Caco-2 (cell line): Measurements from ENCODE around the gene DEFB124. TPM values are rescaled to one million over a fixed set of nuclear protein-coding genes. Genes with fewer than 3 reads are reported as not detected.
"Not testable (repeated sequence)": the region's sequence is repeated elsewhere in the genome, so short reads cannot be mapped to it uniquely, and the experiment has no call there.

Source experiments
- BruUV-seq: library from RNA; stranded (reverse); fragments of 400-500 nt; replicated peaks from 2 replicates; lab custom pipeline; 2021; lab: Mats Ljungman, UMichigan
- CTCF ChIA-PET: fragments of 300-600 bp; sonication (Branson Sonifier 250); formaldehyde crosslinking; loops from one replicate; lab custom pipeline; 2022; ENCODE audit warnings: antibody characterized with exemption; lab: Charles Lee
- POLR2A ChIA-PET: fragments of 300-600 bp; sonication (Branson Sonifier 250); formaldehyde crosslinking; loops from one replicate; lab custom pipeline; 2022; ENCODE audit warnings: antibody characterized with exemption; lab: Charles Lee
- DNase-seq, 2 experiments: peaks; one replicate each; pipeline versions ENCODE4 v3.0.0 to v3.0.0-alpha.2; 2020 to 2022
- H3K27me3 ChIP-seq: replicated peaks from 2 replicates; pipeline ENCODE4 v1.6.0; 2011; ENCODE audit warnings: low read length; ENCODE audit not compliant: control insufficient read depth, insufficient read depth
- H3K36me3 ChIP-seq: 2 replicates; pipeline ENCODE4 v1.5.1; 2011; ENCODE audit warnings: low read length; ENCODE audit not compliant: control insufficient read depth, insufficient read depth
- H3K4me1 ChIP-seq: fragments of 250-450 bp; sonication (Bioruptor Pico); 2 replicates; pipeline ENCODE4 v1.5.1; 2020; ENCODE audit warnings: mild to moderate bottlenecking
- H3K4me3 ChIP-seq: 2 replicates; pipeline ENCODE4 v1.5.1; 2011; ENCODE audit warnings: low read depth, mild to moderate bottlenecking, control low read depth, low read length
- H3K9me3 ChIP-seq: fragments of 250-450 bp; sonication (Bioruptor Pico); 2 replicates; pipeline ENCODE4 v1.5.1; 2020; ENCODE audit warnings: mild to moderate bottlenecking, moderate library complexity
- H3K27ac Mint-ChIP-seq: one replicate; pipeline ENCODE4 v1.8.0; 2022; ENCODE audit warnings: mixed read lengths; ENCODE audit not compliant: unreplicated experiment
- H3K27me3 Mint-ChIP-seq: one replicate; pipeline ENCODE4 v1.8.0; 2022; ENCODE audit warnings: mixed read lengths; ENCODE audit not compliant: insufficient read depth, unreplicated experiment
- H3K36me3 Mint-ChIP-seq: one replicate; pipeline ENCODE4 v1.8.0; 2022; ENCODE audit warnings: mild to moderate bottlenecking, mixed read lengths; ENCODE audit not compliant: insufficient read depth, unreplicated experiment
- H3K4me1 Mint-ChIP-seq: one replicate; pipeline ENCODE4 v1.8.0; 2022; ENCODE audit warnings: low read depth, mixed read lengths; ENCODE audit not compliant: unreplicated experiment
- H3K4me3 Mint-ChIP-seq: one replicate; pipeline ENCODE4 v1.8.0; 2022; ENCODE audit warnings: mild to moderate bottlenecking, moderate library complexity, mixed read lengths; ENCODE audit not compliant: unreplicated experiment
- H3K9me3 Mint-ChIP-seq: one replicate; pipeline ENCODE4 v1.8.0; 2022; ENCODE audit warnings: mixed read lengths; ENCODE audit not compliant: unreplicated experiment
- CTCF ChIP-seq, 2 experiments: fragments of 200-600 bp in 1 of 2; IDR thresholded peaks; 1 replicate in 1 of 2; 2 replicates in 1 of 2; pipeline versions ENCODE4 v1.5.1 to v1.8.0; 2011 to 2022; ENCODE audit warnings: antibody characterized with exemption in 1 of 2, control low read depth in 1 of 2, inconsistent platforms in 1 of 2, low read depth in 1 of 2, low read length in 1 of 2, mild to moderate bottlenecking in 1 of 2, moderate library complexity in 1 of 2; ENCODE audit not compliant: insufficient read depth in 1 of 2, severe bottlenecking in 1 of 2, unreplicated experiment in 1 of 2
- intact Hi-C: fragments of 100-400 bp; cut with micrococcal nuclease; formaldehyde crosslinking; loops from one replicate; pipeline ENCODE4 v1.10.0; 2022; ENCODE audit not compliant: unreplicated experiment
- total RNA-seq: library from RNA; stranded (reverse); gene quantifications from 2 replicates; pipeline ENCODE4 v1.2.3, GENCODE V29; 2022

DEFB124 gene
- total RNA-seq, 1 experiment from 2014 or later = not detected

- BruUV-seq = no TSS peak
- intact Hi-C loops = no loop called here
- Mint-ChIP-seq H3K9me3 (peaks cover 11% of the 10 kb centered on the region), H3K27ac (no peak overlapping the region), H3K27me3 (peaks cover 6% of the 10 kb centered on the region), H3K4me1 (no peaks in the 10 kb centered on the region), H3K36me3 (no peaks in the 10 kb centered on the region), H3K4me3 (no peak overlapping the region)
- CTCF ChIA-PET = interaction anchor here (1.1 kb wide), 1 partner anchor 57 kb away, joined by 3 read pairs; no protein-coding TSS in a partner anchor
- no peak overlapping the region for H3K4me3 ChIP-seq
- no peaks in the 10 kb centered on the region; the same call in 1 of the 2 replicates for H3K27me3 ChIP-seq
- DNase-seq = no peak
- peaks cover 6% of the 10 kb centered on the region; the same call in 1 of the 2 replicates for H3K4me1 ChIP-seq
- H3K9me3 ChIP-seq = peaks cover 7% of the 10 kb centered on the region; the same call in 1 of the 2 replicates
- no peaks in the 10 kb centered on the region for H3K36me3 ChIP-seq
- no peak for TF ChIP-seq CTCF (IDR thresholded peaks at IDR 0.05; ENCODE audit: insufficient read depth in 1 of 2, low read depth in 1 of 2, low read length in 1 of 2, severe bottlenecking in 1 of 2, unreplicated experiment in 1 of 2)
- POLR2A ChIA-PET = no interaction called here
Observed at GRCh38 chr20:31446084-31446819, 28.7 kb downstream of the DEFB124 start.

- CTCF ChIA-PET = interaction anchor here (0.5 to 2.3 kb wide), 4 partner anchors 27 to 1758 kb away, joined by 3 to 9 read pairs (median 4); no protein-coding TSS in a partner anchor
- POLR2A ChIA-PET = no interaction called here
- Histone ChIP-seq H3K27me3 (no peaks in the 10 kb centered on the region; the same call in 1 of the 2 replicates), H3K4me1 (no peaks in the 10 kb centered on the region), H3K9me3 (peaks cover 3% of the 10 kb centered on the region; the same call in 1 of the 2 replicates), H3K4me3 (no peak within 1 kb of the TSS), H3K36me3 (no peaks in the 10 kb centered on the region)
- H3K27me3 Mint-ChIP-seq = peaks cover 13% of the 10 kb centered on the region
- no peaks in the 10 kb centered on the region for H3K36me3 Mint-ChIP-seq
- no peak for DNase-seq
- no peaks in the 10 kb centered on the region for H3K4me1 Mint-ChIP-seq
- intact Hi-C loops = no loop called here
- BruUV-seq = no TSS peak
- TF ChIP-seq CTCF (IDR thresholded peaks at IDR 0.05; ENCODE audit: insufficient read depth in 1 of 2, low read depth in 1 of 2, low read length in 1 of 2, severe bottlenecking in 1 of 2, unreplicated experiment in 1 of 2) = peak; percentile 38 to 54
- no peak within 1 kb of the TSS for H3K4me3 Mint-ChIP-seq
- H3K27ac Mint-ChIP-seq = no peak within 1 kb of the TSS
- H3K9me3 Mint-ChIP-seq = no peaks in the 10 kb centered on the region
Observed at GRCh38 chr20:31440012-31440659, 34.8 kb downstream of the DEFB124 start, which contains the start of gene DEFB123. DEFB123 (plus strand) TSS chr20:31440632; CDS start chr20:31440699, 67 bp downstream.

- H3K4me3 Mint-ChIP-seq = no peak overlapping the region
- H3K9me3 Mint-ChIP-seq = no peaks in the 10 kb centered on the region
- H3K9me3 ChIP-seq = no peaks in the 10 kb centered on the region
- intact Hi-C loops = no loop called here
- BruUV-seq = no TSS peak
- no peaks in the 10 kb centered on the region for H3K27me3 ChIP-seq
- no peak overlapping the region for H3K4me3 ChIP-seq
- CTCF ChIA-PET = interaction anchor here (0.6 to 0.9 kb wide), 2 partner anchors 73 to 84 kb away, joined by 4 to 5 read pairs; partner anchors contain the start of gene HM13
- no peaks in the 10 kb centered on the region for H3K36me3 Mint-ChIP-seq
- H3K36me3 ChIP-seq = no peaks in the 10 kb centered on the region
- no peak for TF ChIP-seq CTCF (IDR thresholded peaks at IDR 0.05; ENCODE audit: insufficient read depth in 1 of 2, low read depth in 1 of 2, low read length in 1 of 2, severe bottlenecking in 1 of 2, unreplicated experiment in 1 of 2)
- DNase-seq = no peak
- POLR2A ChIA-PET = no interaction called here
- peaks cover 15% of the 10 kb centered on the region for H3K27me3 Mint-ChIP-seq
- no peaks in the 10 kb centered on the region for H3K4me1 ChIP-seq
- no peaks in the 10 kb centered on the region for H3K4me1 Mint-ChIP-seq
- no peak overlapping the region for H3K27ac Mint-ChIP-seq
Observed at GRCh38 chr20:31430568-31431115, 44.3 kb downstream of the DEFB124 start.

GRCh38 chr20:31427576-31427975, 47.4 kb downstream of the DEFB124 start:
- H3K4me1 ChIP-seq, H3K36me3 ChIP-seq, H3K4me1 Mint-ChIP-seq, intact Hi-C loops, H3K9me3 Mint-ChIP-seq, DNase-seq, H3K27ac Mint-ChIP-seq, H3K36me3 Mint-ChIP-seq, H3K9me3 ChIP-seq, POLR2A ChIA-PET, H3K27me3 ChIP-seq, H3K4me3 Mint-ChIP-seq, CTCF ChIA-PET, BruUV-seq, H3K4me3 ChIP-seq: not testable (repeated sequence)
- peaks cover 19% of the 10 kb centered on the region for H3K27me3 Mint-ChIP-seq
